HG02970 (cell line): ENCODE results near the gene GMNC.
"Not testable (repeated sequence)": the region's sequence is repeated elsewhere in the genome, so short reads cannot be mapped to it uniquely, and the experiment has no call there.

Source experiments
- ATAC-seq: cut with Tn5 transposase; IDR thresholded peaks from one replicate; pipeline ENCODE4 v1.9.1; 2021; ENCODE audit warnings: mild to moderate bottlenecking, moderate library complexity, moderate number of reproducible peaks; ENCODE audit not compliant: unreplicated experiment, low FRiP score

Gene GMNC, protein sequence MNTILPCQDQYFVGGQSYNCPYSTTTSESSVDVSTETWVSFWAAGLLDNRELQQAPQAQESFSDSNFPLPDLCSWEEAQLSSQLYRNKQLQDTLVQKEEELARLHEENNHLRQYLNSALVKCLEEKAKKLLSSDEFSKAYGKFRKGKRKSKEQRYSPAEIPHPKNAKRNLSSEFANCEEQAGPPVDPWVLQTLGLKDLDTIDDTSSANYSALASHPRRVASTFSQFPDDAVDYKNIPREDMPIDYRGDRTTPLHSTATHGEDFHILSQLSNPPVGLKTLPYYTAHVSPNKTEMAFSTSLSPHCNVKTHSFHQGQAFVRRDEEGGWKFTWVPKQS

GRCh38 chr3:190862209-190863118, at the start of gene GMNC:
Gene GMNC, minus strand, starts transcription at chr3:190862694. Its CDS starts 79 bp downstream, at chr3:190862615.
- peak; percentile 90 for ATAC-seq

DNA sequence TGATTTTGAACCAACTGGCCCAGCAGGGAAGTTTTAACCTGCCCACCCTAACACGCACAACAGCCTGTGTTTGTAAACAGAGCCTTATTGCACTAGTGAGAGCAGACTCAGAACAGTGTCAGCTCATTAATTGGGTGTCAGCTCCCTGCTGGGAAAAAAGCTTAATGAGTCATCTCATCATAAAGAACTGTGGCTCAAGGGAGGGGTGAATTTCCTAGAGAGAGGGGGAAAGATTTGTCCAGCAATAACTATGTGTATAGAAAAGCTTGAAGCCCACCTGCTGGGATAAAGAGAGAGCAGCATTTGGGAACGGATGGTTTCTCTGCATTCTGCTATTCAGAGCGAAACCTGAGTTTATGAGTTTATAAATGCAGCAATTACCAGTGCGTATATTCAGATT, 48.9 kb upstream of the GMNC start:
- ATAC-seq = no peak

DNA sequence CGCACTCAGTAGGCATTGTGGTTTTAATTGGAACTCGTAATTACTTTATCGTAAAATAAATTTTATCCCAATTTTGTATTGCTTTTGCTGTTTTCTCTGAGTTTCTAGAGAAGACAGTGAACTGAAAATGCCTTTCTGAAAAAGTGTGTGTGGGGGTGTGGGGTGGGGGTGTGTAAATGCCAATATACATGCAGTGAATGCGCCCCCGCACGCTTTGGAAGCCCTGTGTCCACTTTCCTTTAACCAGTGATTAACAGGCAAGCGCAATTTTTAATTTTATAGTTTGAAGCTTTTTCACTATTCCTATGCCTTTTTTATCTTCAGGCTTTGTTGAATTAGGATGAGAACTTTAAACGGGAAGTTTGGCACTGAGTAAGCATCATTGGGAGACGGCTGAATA, 47.4 kb upstream of the GMNC start:
- ATAC-seq = no peak

DNA sequence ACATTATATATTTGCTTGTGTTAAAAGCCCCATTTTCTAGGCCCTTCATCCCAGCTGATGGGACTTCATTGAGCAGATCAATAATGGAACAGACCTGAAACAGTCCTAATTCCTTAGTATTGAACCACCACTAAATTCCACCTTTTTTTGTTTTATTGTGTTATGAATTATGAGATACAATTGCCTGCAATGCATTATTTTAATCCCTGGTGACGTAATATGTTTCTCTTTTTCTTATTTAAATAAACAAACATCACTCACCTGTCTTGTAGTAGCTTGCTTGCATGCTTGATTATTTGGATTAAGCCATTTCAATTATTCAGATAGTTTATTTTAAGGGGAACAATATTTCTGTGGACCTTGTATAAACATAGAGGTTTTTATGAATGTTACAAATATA, 40.7 kb upstream of the GMNC start:
- no peak for ATAC-seq

DNA sequence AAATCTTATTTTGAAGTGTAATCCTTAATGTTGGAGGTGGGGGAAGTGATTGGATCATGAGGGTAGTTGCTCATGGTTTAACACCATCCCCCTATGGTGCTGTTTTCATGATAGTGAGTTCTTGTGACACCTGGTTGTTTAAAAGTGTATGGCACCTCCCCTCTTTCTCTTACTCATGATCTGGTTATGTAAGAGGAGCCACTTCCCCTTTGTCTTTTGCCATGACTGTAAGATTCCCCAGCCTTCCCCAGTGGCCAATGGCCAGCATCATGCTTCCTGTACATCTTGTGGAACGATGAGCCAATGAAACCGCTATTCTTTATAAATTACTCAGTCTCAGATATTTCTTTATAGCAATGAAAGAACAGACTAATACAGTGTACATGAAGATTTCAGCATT, 39.8 kb upstream of the GMNC start:
- ATAC-seq = no peak

DNA sequence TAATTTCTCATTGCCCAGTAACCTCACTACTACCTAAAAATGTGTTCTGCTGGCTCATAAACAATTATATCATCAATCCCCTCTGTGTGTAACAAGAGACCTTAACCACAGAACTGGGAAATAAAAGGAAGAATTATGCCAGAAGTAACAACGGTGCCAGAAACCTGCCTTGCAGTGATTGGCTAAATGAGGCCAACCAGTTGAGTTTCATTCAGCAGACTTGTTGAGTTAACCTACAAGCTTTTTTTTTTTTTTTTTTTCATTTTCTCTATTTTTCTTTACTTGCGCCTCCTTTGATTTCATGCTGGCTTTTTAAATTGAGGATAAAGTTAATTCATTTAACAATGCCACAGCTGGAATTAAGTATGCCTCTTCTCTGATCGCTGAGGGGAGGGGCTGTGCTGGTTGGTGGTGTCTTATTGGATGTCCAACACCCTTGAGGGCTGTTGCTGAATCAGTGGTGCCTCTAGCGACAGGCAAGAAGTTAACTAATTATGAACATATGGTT, 30.0 kb upstream of the GMNC start:
- no peak for ATAC-seq

GRCh38 chr3:190886945-190887344, 24.5 kb upstream of the GMNC start:
- ATAC-seq = peak; percentile 74

GRCh38 chr3:190883973-190884832, 21.7 kb upstream of the GMNC start:
- ATAC-seq = peak; percentile 70

- no peak for ATAC-seq
These were observed 20.6 kb upstream of the GMNC start for GRCh38 chr3:190883141-190883540.

DNA sequence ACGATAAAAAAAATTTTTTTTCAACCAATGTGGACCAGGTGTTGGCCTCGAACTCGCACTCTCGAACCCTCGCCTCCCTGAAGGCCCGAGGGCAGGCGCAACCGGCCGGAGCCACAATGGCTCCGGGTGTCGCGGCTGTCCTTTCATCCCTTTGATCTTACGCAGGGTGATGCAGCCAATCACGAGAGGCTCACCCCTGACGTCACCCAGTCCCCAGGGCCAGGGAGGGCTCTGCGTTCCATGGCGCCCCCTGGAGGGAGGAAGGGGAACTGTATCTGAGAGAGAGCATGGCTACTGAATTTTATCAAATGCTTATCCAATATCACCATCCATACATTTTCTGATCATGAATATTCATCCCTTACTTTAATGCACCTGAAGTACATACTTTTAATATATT, 15.4 kb upstream of the GMNC start:
- ATAC-seq = no peak

DNA sequence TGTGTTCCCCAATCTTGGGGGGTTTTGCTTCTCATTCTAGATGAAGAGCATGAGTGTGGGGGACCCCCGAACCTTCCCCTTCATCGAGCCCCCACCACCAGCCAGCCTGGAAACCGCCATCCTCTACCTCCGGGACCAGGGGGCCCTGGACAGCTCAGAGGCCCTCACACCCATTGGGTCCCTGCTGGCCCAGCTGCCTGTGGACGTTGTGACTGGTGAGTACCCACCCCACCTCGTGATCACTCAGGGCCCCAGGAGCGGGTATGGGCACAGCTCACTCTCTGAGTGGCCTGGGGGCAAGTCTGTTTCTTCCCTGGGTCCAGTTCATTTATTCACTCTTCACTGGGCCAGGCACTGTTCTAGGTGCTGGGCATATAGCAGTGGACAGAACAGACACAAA, 13.9 kb upstream of the GMNC start:
- ATAC-seq = not testable (repeated sequence)

DNA sequence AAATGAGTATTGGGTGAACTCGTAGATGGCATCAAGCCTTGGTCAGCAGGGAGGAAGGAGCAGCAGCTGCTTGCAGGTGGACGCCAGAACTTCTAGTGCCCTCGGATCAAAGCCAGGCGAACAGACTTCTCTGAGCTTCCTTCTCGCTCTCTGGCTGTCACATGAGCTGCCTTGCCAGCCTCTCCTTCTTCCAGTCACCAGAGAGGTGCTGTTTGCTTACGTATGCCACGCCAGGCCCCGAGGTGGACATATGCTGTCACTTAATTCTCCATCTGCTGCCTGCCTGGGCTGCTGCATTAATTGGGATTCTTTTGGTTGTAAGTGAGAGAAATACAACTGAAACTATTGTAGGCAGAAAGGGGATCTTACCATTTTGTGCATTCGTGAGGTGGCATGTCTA, 12.6 kb upstream of the GMNC start:
- ATAC-seq = not testable (repeated sequence)

- no peak for ATAC-seq
These were observed 7.6 kb upstream of the GMNC start for GRCh38 chr3:190870127-190870526.

GRCh38 chr3:190867071-190867470, 4.6 kb upstream of the GMNC start:
- no peak for ATAC-seq

DNA sequence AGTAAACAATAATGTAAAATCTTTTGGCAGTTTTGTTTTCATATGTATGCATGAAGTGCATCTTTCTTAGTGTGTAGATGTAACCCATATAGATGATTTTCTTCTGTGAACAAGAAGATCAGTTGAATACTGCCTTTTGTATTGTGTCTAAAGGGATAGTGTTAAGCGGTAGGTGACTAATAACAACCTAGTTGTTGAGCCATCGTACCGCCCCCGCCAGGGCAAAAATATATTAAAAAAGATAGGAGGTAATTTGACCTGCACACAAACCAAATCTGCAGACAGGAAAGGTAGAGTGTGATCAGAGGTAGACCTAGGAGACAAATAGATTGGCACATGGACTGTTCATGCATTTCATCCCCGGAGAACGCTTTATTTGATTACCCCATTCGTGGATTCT, 3.3 kb upstream of the GMNC start:
- ATAC-seq = no peak

GRCh38 chr3:190865419-190865818, 2.9 kb upstream of the GMNC start:
- no peak for ATAC-seq

GRCh38 chr3:190864002-190864401, 1.5 kb upstream of the GMNC start:
- no peak for ATAC-seq

GRCh38 chr3:190863119-190863465, 598 bp upstream of the GMNC start:
- ATAC-seq = peak; percentile 9

GRCh38 chr3:190860521-190860920, 2.0 kb downstream of the GMNC start:
- ATAC-seq = no peak

- ATAC-seq = no peak
These were observed 7.3 kb downstream of the GMNC start for GRCh38 chr3:190855151-190855550.

GRCh38 chr3:190854062-190854461, 8.4 kb downstream of the GMNC start:
- no peak for ATAC-seq
